Esophagus muscularis mucosa (tissue), 4 donors: ENCODE data around the gene EMC10.

ENCODE experiments used
- EP300 ChIP-seq: sonication (generic); formaldehyde crosslinking; IDR thresholded peaks from one replicate; pipeline ENCODE4 v1.6.1; 2017; ENCODE audit warnings: antibody characterized with exemption
- POLR2A ChIP-seq: fragments of 450-650 bp; IDR thresholded peaks from one replicate; pipeline ENCODE4 v1.6.1; 2017; ENCODE audit warnings: antibody characterized with exemption, moderate library complexity, mild to moderate bottlenecking, low read depth
- POLR2AphosphoS5 ChIP-seq, 2 donors: sonication (generic); formaldehyde crosslinking; IDR thresholded peaks; one replicate each; pipeline ENCODE4 v1.6.1; 2017; ENCODE audit warnings: antibody characterized with exemption in 2 of 2
- TF ChIP-seq, protein P1 (sequence below), 3 experiments: fragments of 200-600 bp in 2 of 3; fragments of 450-650 bp in 1 of 3; sonication (generic) in 2 of 3; IDR thresholded peaks; one replicate each; pipeline ENCODE4 v1.5.1; 2017 to 2019; ENCODE audit warnings: antibody characterized with exemption in 3 of 3, mild to moderate bottlenecking in 2 of 3, moderate library complexity in 1 of 3

- TF ChIP-seq POLR2A (no peak), EP300 (no peak), POLR2AphosphoS5 (IDR thresholded peaks at IDR 0.05) (no peak)
- TF ChIP-seq, protein P1, sequence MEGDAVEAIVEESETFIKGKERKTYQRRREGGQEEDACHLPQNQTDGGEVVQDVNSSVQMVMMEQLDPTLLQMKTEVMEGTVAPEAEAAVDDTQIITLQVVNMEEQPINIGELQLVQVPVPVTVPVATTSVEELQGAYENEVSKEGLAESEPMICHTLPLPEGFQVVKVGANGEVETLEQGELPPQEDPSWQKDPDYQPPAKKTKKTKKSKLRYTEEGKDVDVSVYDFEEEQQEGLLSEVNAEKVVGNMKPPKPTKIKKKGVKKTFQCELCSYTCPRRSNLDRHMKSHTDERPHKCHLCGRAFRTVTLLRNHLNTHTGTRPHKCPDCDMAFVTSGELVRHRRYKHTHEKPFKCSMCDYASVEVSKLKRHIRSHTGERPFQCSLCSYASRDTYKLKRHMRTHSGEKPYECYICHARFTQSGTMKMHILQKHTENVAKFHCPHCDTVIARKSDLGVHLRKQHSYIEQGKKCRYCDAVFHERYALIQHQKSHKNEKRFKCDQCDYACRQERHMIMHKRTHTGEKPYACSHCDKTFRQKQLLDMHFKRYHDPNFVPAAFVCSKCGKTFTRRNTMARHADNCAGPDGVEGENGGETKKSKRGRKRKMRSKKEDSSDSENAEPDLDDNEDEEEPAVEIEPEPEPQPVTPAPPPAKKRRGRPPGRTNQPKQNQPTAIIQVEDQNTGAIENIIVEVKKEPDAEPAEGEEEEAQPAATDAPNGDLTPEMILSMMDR (IDR thresholded peaks at IDR 0.05) = peak; percentile 47 to 61 (median 55)
These were observed 61.5 kb downstream of the EMC10 start for GRCh38 chr19:50537769-50538230.
